HG03135 (cell line): ENCODE measurements around the gene ITIH5.

ENCODE experiments used
- ATAC-seq: cut with Tn5 transposase; IDR thresholded peaks from one replicate; pipeline ENCODE4 v1.9.1; 2021; ENCODE audit warnings: mild to moderate bottlenecking, moderate library complexity; ENCODE audit not compliant: unreplicated experiment

ITIH5 gene

DNA sequence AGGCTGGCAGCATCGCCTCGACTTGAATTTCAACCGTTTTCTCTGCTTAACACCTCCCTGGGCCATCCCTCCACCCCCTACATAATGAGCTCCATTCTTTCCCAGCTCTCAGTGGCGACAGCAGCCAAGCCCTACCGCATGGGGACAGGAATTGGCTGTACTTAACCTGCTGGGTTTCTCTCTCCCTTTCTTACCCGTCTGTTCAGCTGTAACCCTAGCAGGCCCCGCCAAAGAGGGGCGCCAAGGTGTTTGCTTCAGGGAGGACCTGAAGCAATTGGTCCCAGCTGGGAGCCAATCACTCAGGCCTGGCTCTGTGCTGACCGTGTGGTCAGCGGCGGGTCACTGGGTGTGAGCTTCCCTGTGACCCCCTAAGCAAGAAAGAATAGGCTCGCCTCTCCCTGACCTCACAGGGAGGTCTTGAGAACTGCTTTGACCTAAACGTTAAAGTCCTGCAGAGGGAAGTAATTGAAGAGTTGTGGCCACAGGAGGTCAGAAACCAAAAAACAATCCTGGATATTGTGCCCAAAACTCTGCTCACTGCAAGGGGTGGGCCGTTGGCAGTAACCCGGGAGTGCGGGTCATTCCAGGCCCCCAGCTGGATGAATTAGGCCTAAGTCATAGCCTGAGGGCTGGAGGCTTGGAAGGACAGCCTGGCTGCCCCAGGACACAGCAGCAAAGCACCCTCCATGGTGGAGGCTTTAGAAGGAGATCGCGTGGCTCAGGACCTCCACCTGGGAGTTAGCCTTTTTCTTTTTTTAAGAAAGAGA, 114.6 kb downstream of the ITIH5 start:
- no peak for ATAC-seq

DNA sequence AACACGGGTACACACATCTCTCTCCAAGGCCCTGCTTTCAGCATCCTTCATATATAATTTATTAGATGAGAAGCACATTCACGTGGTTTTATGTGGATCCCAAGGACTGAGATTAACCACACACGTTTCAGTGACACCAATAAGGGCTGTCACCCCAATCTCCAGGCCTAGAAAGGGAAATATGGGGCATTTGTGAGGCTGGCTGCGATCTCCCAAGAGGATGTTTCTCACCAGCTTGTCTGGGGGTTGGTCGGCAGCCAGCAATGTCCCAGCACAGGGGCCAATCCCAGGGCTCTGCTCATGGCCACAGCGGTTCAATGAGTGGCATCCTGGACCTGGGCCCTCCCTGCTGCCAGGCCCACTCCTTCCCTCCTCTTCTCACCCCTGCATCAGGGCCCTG, 115.5 kb downstream of the ITIH5 start:
- ATAC-seq: no peak

DNA sequence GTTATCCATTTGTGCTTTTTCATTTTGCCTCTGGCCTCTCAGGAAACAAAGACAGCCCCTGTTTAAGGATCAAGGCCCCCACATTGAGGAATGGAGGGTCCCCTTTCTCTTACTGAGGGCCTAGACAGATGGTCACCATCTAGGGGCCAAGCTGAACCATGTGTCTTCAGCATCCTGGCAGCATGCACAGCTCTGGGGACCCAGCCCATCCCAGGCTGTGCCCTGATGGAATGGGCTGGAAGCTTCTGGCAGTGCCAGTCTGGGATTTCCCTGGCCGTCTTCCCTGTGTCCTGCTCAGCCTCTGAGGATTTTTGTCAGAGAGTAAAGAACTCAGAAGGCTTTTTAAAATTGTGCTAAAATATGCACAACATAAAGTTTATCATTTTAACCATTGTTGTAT, 116.8 kb downstream of the ITIH5 start:
- no peak for ATAC-seq

DNA sequence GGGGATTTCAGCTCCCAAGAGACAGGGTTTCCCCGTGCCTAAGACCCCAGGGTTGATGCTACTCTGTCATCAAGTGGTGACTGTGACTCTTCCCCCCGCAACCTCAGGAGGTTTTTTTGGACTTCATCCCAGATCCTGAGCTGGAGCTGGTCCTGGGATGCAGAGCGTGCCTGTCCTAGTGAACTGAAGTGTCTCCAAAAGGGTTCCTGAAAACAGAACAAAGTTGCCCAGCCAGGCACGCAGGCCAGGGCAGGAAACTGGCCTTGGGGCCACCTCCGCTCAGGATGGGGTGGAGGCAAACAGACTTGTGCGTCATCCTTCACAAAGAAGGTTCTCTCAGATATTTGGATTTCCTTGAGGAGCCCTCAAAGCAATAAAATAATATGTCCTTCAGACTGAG, 118.9 kb downstream of the ITIH5 start:
- no peak for ATAC-seq

DNA sequence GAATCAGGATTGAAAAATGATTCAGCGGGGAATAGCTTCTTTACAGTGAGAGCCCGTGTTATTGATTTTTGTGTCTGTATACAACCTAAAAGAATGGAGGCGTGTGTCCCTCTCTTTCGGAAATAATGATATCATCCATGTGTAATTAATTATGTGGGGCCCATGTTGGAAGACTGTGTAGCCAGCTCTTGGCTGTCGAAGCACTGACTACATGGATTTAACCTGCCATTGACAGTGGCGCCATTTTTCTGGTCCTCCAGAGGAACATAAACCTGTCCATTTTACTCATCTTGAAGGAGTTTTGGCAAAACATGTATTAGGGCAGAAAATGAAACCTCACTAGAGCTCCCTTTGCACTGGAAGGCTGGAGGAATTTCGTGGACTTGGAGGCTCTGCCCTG, 119.6 kb downstream of the ITIH5 start:
- no peak for ATAC-seq

DNA sequence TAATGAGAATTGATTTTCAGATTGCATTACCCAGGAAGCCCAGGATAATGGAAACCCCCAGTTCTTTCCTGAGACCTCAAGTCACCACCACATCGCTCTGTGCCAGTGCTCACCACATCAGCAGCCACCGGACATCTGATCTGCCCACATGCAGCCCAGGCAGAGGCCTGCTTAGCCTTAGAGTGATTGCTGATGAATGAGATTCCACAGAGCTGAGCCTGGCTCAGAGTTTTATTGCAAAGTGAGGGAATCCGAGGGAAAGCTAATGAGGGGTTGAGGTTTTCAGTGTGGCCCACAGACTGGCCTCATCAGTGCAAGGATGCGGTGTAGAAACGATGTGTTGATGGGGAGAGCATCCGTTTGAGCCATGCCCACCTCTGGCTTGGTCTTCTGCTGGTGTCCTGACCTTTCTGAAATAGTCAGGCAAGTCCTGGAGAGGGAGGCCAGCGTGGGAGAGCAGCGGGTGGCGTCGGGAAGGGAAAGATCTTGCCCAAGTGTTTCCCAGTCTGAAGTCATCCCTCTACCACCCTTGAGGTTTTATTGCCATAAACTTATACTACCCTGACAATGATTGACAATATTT, 120.3 kb downstream of the ITIH5 start:
- ATAC-seq: no peak

DNA sequence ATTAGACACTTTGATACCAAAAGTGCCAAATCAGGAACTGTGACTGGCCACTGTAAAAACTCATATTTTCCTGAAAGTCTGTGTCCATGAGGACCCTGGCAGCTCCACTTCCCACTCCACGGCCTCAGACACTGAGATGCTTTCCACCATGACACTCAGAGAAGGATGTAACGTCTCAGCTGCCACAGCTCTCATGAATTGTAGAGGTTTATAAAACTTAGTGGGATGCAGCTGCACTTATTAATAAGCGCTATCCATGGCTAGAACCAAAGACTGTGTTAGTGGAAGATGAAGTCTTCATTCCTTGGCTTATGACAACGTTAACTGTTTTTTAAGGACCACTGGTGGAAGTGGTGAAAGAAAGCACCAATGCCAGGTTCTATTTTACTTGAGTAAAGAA, 121.0 kb downstream of the ITIH5 start:
- ATAC-seq: no peak

DNA sequence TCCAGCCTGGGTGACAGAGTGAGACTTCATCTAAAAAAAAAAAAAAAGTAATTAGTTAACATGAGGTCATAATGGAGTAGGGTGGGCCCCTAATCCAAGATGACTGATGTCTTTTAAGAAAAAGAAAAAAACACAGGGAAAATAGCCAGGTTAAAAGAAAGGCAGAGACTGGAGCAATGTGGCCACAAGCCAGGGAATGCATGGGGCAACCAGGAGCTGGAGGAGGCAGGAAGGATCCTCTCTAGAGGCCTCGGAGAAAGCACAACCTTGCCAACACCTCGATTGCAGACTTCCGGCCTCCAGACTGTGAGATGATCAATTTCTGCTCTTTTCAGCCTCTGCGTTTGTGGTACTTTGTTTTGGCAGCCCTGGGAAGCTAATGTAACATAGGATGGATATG, 121.5 kb downstream of the ITIH5 start:
- ATAC-seq: no peak

DNA sequence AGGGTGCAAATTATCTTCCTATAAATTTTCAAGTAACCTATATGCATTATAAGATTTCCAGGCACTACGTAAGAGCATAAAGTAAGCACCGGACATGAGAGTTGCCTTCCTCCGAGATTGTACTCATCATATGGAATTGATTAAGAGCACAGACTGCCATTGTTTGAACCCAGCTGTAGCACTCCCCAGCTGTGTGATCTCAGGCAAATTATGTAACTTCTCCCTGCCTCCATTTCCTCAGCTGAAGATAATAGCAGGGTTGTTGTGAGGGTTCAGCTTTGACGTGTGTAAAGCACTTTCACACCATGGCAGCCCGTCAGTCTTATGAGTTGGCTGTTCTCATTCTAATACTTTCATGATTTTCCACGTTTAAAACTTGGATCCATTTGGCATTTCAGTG, 122.6 kb downstream of the ITIH5 start:
- ATAC-seq: no peak

DNA sequence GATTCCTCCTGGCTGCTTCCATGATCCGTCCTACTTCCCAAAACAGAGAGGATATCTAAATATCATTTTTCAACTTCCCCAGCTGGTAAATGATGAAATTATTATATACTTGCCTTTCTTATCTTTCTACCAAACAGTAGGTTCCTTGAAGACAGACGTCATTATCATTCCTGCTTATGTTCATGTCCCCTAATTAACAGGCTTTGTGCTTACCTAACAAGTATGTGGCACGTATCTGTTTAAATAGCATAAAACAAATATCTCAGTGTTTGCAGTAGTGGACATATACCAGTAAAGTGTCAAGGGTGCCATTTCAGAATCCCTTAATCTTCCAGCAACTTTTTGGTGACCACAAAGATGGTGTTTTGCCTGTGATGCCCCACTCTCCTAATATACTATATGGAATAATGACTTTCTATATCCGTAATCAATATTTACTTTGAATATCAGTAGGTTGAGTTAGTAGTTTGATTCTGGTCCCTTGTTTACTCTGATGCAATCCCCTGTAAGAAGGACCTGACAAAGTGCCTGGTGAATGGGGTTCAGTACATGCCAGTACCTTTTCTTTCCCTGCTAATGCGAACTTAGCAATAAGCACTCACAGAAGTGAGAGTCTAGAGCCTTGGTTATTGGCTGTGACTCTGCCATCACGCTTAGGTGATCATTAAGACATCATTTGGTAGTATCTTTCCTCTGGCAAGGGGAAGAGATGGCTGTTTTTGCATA, 124.4 kb downstream of the ITIH5 start:
- ATAC-seq: no peak

DNA sequence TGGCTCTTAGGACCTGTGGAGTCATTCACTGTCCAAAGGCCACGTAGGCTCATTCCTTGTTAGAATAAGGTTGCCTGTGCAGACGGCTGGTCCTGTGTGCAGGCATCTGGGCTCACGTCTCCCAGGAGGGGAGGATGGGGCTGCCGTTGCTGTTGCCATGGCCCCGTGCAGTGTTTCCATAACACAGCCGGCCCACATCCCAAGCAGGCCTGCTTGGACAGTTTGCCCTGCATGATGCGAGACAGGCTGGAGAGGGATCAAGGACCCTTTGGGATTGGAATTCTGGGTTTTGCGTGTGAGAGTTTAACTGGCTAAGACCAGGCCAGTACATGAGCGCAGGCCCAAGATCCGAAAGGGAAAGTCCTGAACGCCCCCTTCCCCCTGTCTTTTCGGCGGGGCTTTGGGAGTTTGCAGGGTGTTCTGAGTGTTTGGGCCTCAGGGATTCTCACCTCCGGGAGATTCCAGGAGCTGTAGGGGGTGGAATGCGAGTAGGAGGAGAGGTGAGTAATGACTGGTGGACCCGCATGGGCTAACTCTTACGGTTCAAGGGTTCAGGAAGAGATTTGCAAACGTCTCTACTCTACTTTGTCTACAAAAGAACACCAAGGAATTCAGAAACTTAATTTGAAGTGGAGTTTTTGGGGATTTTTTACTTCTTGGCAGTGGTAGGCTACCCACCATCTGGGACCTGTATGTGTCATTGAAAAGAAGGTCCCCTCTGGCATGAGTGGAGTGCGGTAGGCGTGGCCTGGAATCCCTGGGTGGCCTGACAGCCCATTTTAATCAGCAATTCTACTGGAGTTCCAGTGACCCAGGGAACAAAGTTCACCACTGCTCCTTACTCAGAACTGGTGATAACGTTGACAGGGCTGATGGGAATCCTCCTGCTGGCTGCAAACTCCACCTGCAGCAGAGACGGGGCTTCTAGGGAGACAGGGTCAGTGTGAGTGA, 125.4 kb downstream of the ITIH5 start:
- ATAC-seq: no peak

DNA sequence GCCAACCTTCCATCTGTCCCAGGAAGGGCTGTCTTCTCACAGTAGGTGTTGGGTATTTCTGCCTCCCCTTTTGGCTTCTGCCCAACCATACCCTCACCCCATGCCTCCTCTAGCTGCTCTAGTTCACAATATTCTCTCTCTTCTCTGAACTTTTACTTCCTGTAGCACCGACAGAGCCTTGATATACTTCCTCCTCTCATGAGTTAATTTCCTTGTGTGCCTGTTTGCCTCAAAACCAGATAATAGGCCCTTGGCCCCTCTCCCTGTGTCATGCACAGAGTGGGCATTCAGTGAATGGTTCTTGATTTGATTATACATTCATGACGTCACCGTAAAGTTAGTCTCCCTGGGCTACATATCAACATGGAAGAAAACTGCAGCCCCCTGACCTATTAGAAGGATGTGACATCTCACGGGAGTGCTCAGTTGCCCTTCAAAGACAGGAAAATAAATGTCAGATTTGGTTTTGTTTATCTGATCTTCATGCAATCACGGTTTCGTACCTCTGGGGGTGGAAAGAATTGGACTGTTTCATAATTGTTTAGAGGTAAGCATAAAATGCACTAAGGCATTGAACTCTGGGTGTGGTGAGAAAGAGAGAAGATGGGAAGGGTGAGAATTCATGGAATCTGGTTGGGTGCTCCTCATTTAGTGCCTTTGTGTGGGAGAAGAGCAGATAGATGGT, 127.7 kb downstream of the ITIH5 start:
- ATAC-seq: no peak

DNA sequence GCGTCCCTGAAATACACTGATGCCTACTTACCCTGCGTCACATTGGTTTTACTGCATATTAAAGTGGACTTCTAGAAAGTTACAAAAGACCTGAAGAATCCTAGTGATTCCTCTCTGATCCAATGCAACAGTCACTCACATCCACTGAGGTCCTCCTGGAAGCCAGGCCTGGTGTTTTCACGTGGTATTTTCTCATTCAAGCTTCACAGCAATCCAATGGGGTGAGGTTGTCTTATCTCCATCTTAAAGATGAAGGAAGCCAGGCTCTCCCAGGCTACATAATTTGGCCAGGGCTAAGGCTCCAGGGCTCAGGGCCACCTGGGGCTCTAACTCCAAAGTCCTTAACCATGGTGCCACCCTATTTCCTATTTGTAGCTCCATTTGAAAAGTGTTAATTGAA, 129.6 kb downstream of the ITIH5 start:
- no peak for ATAC-seq

DNA sequence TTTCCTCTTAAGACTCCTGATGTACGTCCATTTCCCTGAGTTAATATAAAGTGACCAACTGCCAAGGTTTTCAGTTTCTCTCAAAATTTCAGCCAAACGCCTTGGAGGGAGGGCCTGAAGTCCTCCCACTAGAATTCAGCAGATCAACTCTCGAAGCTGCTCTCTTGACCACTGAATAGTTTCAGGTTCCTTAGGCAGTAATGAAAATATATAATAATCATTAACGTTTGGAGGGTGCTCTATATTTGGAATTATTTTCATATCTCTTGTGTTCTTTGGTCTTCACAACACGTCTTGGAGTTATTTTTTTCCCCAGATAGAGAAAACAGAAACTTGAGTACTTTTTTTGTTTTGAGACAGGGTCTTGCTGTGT, 132.3 kb downstream of the ITIH5 start:
- ATAC-seq: peak; percentile 79

DNA sequence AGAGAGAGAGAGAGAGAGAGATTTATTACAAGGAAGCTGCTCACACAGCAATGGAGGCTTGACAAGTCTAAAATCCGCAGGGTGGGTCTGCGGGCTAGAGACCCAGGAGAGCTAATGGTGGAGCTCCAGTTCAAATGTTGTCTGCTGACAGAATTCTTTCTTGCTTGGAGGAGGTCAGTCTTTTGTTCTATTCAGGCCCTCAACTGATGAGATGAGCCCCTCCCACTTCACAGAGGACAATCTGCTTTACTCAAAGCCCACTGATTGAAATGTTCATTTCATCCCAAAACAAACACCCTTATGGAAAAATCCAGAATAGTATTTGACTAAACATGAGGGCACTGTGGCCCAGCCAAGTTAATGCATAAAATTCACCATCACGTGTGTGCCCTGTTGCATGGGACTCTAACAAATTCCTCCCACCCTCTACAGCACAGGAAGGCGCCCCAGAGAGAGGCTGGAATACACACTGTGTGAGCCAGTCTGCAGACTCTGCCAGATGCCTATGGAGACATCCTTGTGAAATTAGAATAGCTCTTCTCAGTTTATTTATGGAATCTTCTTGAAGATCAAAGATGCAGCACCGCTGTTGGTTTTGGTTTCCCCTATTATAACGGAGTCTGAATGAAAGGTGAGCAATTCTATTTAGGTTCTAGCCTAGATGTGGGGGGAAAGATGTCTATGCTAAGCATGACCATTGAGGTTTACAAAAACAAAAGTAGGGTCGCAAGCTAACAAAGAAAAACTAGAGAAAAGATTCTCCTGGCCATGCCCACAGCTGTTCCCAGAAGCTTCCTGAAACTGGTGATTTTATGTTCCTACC, 132.9 kb downstream of the ITIH5 start:
- peak; percentile 46 for ATAC-seq

DNA sequence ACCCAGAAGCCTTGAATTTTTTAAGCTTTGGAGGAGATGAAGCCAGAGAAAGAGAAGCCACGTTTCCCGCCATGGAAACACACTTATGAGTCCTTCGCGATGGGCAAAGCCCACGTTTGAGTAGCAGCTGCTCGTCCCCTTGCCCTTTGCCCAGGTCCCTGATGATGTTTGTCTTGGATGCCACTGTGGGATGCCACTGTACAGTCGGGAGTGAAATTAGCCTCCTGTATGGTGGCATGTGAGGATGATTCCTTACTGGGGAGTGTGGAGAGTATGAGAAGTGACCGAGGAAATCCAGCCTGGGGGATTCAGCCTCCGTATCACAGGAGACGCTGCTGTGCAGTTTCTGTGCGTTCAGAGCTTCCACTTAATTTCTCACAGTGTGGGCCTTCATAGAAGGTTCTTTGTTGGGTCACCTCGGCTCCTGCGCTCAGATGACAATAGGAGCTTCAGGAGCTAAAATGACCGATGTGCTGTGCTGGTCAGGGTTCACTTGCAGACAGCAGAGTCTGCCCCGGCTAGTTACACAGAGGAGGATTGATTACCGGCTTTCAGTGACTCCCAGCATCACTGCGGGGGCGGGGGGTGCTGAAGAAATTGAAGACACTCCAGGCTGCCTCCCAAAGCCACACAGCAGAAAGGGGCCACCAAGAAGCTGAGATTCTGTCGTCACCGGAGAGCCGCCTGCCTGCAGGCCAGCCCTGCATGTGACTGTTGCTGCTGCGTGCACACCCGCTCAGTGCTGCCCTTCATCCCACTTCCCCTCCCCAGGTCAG, 133.9 kb downstream of the ITIH5 start:
- no peak for ATAC-seq

DNA sequence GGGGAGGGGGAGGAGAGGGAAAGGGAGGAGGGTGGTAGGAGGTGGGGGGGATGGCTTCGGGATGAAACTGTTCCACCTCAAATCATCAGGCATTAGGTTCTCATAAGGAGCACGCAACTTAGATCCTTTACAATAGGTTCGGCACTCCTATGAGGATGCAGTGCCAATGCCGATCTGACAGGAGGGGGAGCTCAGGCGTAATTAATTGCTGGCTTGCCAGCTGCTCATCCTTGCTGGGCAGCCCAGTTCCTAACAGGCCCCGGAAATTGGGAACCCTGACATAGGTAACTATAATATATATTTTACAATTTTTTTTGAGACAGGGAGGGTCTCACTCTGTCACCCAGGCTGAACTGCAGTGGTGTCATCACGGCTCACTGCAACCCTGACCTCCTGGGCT, 137.1 kb downstream of the ITIH5 start:
- no peak for ATAC-seq

DNA sequence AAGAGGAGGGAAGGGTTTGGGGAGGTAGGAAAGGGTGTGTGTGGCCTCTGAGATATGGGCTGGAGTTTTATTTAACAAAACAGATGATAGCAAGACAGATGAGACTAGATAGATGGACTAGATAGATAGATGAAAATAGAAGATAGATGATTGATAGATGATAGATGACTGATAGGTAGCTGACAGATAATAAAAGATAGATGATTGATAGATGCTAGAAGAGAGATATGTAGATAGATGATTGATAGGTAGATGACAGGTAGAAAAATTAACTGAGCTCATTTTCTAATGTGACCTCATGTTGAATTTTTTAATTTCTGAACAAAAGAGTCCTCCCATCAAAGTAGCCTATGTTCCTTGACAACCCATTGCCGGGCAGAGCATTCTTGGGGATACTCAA, 139.3 kb downstream of the ITIH5 start:
- no peak for ATAC-seq

DNA sequence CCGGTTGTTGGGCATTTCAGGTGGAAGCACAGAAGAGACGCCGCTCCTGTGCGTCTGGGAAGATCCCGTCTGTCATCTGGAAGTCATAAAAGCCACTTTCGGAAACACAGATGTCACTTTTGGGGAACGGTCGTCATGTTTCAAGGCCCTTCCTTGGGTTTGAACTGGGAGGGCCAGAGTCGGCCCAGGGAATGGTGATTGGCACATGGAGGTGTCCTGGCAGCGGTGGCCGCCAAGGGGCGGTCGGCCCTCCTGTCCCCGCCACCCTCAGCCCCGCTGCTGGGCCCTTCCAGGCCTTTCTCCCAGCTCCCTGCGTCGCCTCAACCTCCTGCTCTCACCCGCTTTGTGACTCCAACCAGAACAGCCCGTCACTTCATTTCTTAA, 140.8 kb downstream of the ITIH5 start:
- no peak for ATAC-seq
